Smooth muscle cell (in vitro differentiated cells): ENCODE measurements around the gene TSPAN7. TPM values are rescaled to one million over a fixed set of nuclear protein-coding genes. Genes with fewer than 3 reads are reported as not detected.
A peak's percentile ranks its signal among the peaks of the same experiment; 100 is the strongest.

Source experiments
- DNase-seq: peaks from one replicate; lab custom pipeline; 2025; ENCODE audit not compliant: unreplicated experiment; lab: John Stamatoyannopoulos, UW
- H2AFZ ChIP-seq: fragments of 200-600 bp; sonication (generic); 2 replicates; pipeline ENCODE4 v1.6.0; 2016; ENCODE audit warnings: antibody characterized with exemption, low read depth, mild to moderate bottlenecking
- H3F3A ChIP-seq: fragments of 200-600 bp; sonication (generic); 2 replicates; pipeline ENCODE4 v1.6.0; 2017; ENCODE audit warnings: antibody characterized with exemption, low read depth
- H3K27ac ChIP-seq: fragments of 200-600 bp; sonication (generic); 2 replicates; pipeline ENCODE4 v1.5.1; 2016; ENCODE audit warnings: low read depth, mild to moderate bottlenecking
- H3K27me3 ChIP-seq: fragments of 200-600 bp; sonication (generic); 2 replicates; pipeline ENCODE4 v1.6.1; 2016; ENCODE audit warnings: low read depth, mild to moderate bottlenecking
- H3K36me3 ChIP-seq: fragments of 200-600 bp; sonication (generic); 2 replicates; pipeline ENCODE4 v1.5.1; 2016; ENCODE audit warnings: low read depth
- H3K4me1 ChIP-seq: fragments of 200-600 bp; sonication (generic); 2 replicates; pipeline ENCODE4 v1.5.1; 2016; ENCODE audit warnings: low read depth
- H3K4me2 ChIP-seq: fragments of 200-600 bp; sonication (generic); 2 replicates; pipeline ENCODE4 v1.6.0; 2016; ENCODE audit warnings: mild to moderate bottlenecking
- H3K4me3 ChIP-seq: fragments of 200-600 bp; sonication (generic); 2 replicates; pipeline ENCODE4 v1.5.1; 2016; ENCODE audit warnings: mild to moderate bottlenecking
- H3K79me2 ChIP-seq: fragments of 200-600 bp; sonication (generic); 2 replicates; pipeline ENCODE4 v1.6.0; 2016; ENCODE audit warnings: low read depth, mild to moderate bottlenecking
- H3K9ac ChIP-seq: fragments of 200-600 bp; sonication (generic); 2 replicates; pipeline ENCODE4 v1.6.0; 2016; ENCODE audit warnings: low read depth
- H3K9me3 ChIP-seq: fragments of 200-600 bp; sonication (generic); replicated peaks from 2 replicates; pipeline ENCODE4 v1.5.1; 2016; ENCODE audit warnings: low read depth
- H4K20me1 ChIP-seq: fragments of 200-600 bp; sonication (generic); 2 replicates; pipeline ENCODE4 v1.6.0; 2016; ENCODE audit warnings: low read depth
- WGBS: methylation state at CpG from one replicate; pipeline ENCODE4 v1.1.7; 2016; ENCODE audit warnings: low lambda C conversion rate; 5-methylcytosine and 5-hydroxymethylcytosine counted together
- polyA plus RNA-seq: library from polyadenylated mRNA; unstranded; fragments of >200 nt; fragmentation: Nextera tagmentation; extraction: Ambion mirVana; gene quantifications from 2 replicates; pipeline ENCODE4 v1.2.1, GENCODE V29; 2016
- total RNA-seq: library from RNA; depleted of rRNA; stranded (reverse); fragments of >200 nt; gene quantifications from 2 replicates; pipeline ENCODE4 v1.2.3, GENCODE V29; 2014
- TF ChIP-seq, protein P1 (sequence below): fragments of 200-600 bp; sonication (generic); IDR thresholded peaks from 2 replicates; pipeline ENCODE4 v1.5.1; 2017; ENCODE audit warnings: borderline replicate concordance, mild to moderate bottlenecking, antibody characterized with exemption; ENCODE audit not compliant: insufficient read depth, poor library complexity, severe bottlenecking

Gene TSPAN7
- total and polyA plus RNA-seq, 2 experiments from 2014 or later = 1.5 to 3.9 TPM

DNA sequence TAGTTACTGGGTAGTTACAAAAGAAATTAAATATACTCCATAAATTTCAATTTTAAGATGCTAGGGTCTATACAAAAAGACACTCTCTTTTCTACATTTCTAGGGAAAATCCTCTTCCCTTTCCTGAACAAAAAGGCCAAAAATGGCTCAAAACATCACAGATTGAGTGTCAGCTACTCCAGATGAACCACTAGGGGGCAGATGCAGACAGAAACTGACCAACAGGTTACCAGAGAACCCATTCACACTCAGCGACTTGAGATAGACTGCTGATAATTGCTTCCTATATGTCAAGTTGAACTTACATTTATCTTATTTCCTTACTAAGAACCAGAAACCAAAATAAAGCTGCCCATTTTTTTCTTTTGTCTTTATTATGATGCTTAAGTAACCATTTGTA is 156.5 kb downstream of the TSPAN7 start:
- Histone ChIP-seq H3K9ac (no peak overlapping the region), H4K20me1 (no peaks in the 10 kb centered on the region), H3K79me2 (no peaks in the 10 kb centered on the region), H3K36me3 (no peaks in the 10 kb centered on the region), H3K27me3 (no peaks in the 10 kb centered on the region), H3K4me1 (no peaks in the 10 kb centered on the region), H3K27ac (no peak overlapping the region), H3K9me3 (no peaks in the 10 kb centered on the region), H2AFZ (no peak overlapping the region), H3F3A (no peaks in the 10 kb centered on the region), H3K4me3 (no peak overlapping the region), H3K4me2 (no peak overlapping the region)
- TF ChIP-seq, protein P1, sequence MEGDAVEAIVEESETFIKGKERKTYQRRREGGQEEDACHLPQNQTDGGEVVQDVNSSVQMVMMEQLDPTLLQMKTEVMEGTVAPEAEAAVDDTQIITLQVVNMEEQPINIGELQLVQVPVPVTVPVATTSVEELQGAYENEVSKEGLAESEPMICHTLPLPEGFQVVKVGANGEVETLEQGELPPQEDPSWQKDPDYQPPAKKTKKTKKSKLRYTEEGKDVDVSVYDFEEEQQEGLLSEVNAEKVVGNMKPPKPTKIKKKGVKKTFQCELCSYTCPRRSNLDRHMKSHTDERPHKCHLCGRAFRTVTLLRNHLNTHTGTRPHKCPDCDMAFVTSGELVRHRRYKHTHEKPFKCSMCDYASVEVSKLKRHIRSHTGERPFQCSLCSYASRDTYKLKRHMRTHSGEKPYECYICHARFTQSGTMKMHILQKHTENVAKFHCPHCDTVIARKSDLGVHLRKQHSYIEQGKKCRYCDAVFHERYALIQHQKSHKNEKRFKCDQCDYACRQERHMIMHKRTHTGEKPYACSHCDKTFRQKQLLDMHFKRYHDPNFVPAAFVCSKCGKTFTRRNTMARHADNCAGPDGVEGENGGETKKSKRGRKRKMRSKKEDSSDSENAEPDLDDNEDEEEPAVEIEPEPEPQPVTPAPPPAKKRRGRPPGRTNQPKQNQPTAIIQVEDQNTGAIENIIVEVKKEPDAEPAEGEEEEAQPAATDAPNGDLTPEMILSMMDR = peak; percentile 42
- 31% methylated on average over 1 of the region's 1 CpG for WGBS
- DNase-seq = no peak

DNA sequence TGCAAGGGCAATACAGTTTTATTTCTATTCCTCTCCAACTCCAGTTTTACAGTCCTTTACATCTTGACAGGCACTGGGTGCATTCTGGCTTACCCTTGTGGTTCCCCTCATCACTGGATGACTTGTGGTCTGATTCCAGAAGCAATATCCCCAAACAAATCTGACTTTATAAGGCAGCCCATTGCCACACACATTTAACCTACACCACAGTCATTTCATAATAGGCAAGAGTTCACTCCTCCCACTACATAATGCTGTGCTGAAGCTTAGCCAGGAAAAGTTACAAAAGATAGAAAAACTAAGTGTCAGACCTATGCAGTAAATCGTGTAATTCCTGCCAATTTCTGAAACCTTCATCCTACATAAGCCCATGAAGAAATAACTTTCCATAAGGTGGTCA is 157.0 kb downstream of the TSPAN7 start:
- TF ChIP-seq, protein P1 = no peak
- Histone ChIP-seq H3K4me2 (no peak overlapping the region), H2AFZ (no peak overlapping the region), H4K20me1 (no peaks in the 10 kb centered on the region), H3K4me3 (no peak overlapping the region), H3K27ac (no peak overlapping the region), H3F3A (no peaks in the 10 kb centered on the region), H3K9ac (no peak overlapping the region), H3K9me3 (no peaks in the 10 kb centered on the region), H3K79me2 (no peaks in the 10 kb centered on the region), H3K4me1 (no peaks in the 10 kb centered on the region), H3K27me3 (no peaks in the 10 kb centered on the region), H3K36me3 (no peaks in the 10 kb centered on the region)
- WGBS = 62% methylated on average over 1 of the region's 1 CpG
- no peak for DNase-seq

DNA sequence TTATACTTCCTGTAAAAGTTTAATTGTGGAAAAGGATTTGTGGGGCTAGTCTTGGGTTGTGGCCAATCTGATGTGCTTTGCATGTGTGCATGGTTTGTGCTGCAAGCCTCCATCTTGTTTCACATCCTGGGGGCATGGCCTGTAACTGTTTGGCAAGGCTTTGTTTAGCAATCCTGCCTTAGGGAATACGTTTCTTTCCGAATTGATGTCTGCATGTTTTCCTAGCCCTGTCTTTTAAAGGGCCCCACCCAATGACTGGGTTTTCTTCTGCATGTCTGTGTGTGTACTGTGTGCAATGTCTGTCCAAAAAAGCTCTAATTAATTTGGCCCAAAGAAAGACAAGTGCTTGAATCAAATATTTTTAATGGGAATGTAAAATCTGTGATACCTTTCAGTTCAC is 165.3 kb downstream of the TSPAN7 start:
- Histone ChIP-seq H3K9me3 (no peaks in the 10 kb centered on the region), H3K4me2 (no peak overlapping the region), H4K20me1 (no peaks in the 10 kb centered on the region), H3F3A (no peaks in the 10 kb centered on the region), H3K27ac (no peak overlapping the region), H3K9ac (no peak overlapping the region), H3K36me3 (no peaks in the 10 kb centered on the region), H3K4me1 (no peaks in the 10 kb centered on the region), H3K79me2 (no peaks in the 10 kb centered on the region), H3K27me3 (no peaks in the 10 kb centered on the region), H2AFZ (no peak overlapping the region), H3K4me3 (no peak overlapping the region)
- no peak for DNase-seq
- TF ChIP-seq, protein P1 = no peak
- WGBS = 58% methylated on average over 2 of the region's 2 CpGs

DNA sequence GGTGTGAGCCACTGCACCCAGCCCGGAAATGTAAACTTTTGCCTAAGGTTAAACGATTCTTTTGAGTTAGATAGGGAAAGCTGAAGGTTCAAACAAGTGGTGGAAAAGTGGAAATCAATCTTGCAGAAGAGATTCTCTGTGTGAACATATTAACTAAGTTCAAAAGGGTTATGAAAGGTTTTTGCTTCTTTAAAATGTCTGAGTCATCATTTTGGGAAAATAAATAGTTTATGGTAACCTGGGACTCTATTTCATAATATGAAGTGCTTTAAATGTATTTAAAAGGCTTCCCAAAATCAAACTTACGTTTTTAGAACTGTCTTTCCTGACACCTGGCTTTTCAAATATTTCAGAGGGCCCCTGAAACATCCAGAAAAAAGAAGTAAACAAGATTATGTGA is 166.3 kb downstream of the TSPAN7 start:
- TF ChIP-seq, protein P1 = no peak
- Histone ChIP-seq H3K27ac (no peak overlapping the region), H3K9me3 (no peaks in the 10 kb centered on the region), H3K79me2 (no peaks in the 10 kb centered on the region), H3K4me1 (no peaks in the 10 kb centered on the region), H3K9ac (no peak overlapping the region), H3K27me3 (no peaks in the 10 kb centered on the region), H2AFZ (no peak overlapping the region), H3K4me2 (no peak overlapping the region), H3F3A (no peaks in the 10 kb centered on the region), H4K20me1 (no peaks in the 10 kb centered on the region), H3K36me3 (no peaks in the 10 kb centered on the region), H3K4me3 (no peak overlapping the region)
- 61% methylated on average over 3 of the region's 3 CpGs for whole genome bisulfite sequencing
- no peak for DNase-seq
